ENCODE data around the gene MAGEB16.

The MAGEB16 gene

DNA sequence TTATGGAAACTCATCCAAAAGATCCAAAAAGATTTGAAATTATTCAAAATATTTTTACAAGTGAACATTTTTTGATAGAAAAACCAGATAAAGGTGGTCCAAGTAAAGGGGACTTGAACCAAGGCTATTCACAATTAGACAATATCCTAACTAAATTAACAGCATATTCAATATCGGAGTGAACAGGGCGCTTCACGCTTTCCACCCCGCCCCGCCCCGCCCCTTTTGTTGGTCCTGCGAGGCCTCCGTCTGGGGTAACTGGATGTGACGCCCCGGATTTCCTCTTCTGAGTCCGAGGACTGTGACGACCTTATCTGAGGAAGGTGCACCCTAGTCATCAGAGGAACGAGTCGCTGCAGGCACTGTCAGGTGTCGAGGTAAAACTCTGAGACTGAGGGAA is at the start of gene MAGEB16:
Gene MAGEB16 (plus strand): TSS at position 301 of the 400 bp plus-strand sequence. CDS start 3,855 bp downstream, outside the sequence.
- no peak for DNase-seq

DNA sequence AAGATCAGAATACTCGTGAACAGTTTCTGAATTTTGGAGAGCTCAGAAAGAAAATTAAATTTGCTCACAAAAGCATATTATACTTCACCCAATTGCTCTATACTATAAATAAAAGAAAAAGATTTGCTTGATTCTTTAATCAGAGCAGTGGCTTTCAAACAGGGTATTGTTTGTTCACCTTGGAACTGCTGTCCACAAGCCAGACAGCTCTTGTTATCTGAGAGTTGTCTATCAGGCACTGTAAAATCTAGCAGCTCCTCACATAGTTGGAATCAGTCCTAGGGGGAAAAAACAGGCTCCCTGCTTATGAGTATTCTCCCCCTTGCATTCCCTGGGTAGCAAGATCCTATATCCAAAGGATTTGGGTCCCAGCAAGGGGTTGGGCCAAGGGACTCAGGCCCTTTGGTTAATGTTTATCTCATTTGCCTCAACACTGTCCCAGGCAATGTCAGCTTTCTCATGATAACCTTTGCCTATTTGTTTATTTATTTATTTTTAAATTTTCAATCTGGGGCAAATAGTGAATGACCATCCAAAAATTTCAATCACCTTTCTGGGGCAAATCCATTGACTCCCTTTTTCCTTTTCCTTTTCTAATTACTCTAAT is 24.1 kb upstream of the MAGEB16 start:
- DNase-seq = no peak

DNA sequence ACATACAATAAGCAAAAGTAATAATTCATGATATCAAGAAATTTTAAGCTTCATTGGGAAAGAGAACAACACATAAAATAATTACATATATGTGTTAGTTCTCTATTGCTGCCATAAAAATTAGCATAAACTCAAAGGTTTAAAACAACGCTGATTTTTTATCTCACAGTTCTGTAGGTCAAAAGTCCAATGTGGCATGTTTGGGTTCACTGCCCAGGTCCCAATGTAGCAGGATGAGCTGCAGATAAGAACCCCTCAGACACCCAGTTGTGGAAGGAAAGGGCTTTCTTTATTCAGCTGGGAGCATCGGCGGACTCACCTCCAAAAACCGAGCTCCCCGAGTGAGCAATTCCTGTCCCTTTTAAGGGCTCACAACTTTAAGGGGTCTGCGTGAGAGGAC is 13.1 kb upstream of the MAGEB16 start:
- DNase-seq = no peak

DNA sequence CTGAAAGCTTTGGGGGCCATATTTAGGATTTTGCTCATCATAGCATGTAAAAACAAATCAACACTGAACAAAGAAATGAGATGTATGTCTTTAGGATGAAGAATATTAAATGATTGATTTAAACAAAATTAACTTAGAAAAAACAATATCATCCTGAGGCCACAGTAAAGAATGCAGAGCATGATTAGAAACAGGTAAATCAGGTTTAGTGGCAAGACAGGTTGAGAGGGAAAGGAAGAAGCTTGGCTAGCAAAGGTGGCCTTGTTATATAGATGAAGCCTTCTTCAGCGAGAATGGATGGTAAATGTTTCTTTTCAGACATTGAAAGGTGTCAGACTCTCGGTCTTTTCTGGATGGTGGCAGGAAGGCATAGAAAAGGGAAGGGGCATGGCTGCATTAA is 11.9 kb upstream of the MAGEB16 start:
- no peak for DNase-seq

DNA sequence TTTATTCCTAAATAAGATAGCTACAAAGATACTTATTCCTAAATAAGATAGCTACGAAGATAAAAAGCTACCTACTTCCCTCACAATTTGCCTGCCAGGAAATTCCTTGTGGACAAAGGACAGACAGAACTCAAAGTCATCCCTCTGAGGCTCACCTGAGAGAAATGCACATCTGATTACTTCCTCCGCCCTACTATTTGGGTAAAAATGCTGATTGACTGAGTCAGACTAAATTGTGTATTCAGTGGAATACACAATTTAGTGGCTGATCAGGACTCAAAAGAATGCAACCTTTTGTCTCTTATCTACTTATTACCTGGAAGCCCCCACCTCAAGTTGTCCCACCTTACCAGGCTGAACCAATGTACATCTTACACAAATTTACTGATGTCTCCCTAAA is 10.3 kb upstream of the MAGEB16 start:
- DNase-seq = no peak

DNA sequence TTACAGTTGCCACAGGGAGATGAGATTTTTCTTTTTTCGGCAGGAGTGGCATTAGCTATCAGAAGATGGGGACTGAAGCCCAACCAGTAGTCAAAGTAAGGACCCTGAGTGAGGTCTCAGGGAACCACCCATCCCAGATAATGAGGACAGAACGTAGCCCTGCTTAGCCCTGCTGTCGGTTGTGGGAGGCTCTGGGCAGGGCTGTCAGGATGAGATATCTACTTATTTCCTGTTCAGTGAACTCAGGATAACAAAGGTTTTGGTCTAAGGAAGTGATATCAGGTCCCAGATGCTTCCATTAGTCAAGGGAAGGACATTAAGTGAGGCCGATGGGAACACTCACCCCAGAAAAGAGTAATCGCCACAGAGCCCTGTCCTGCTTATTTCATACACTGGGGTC is 2.3 kb downstream of the MAGEB16 start:
- DNase-seq = no peak

DNA sequence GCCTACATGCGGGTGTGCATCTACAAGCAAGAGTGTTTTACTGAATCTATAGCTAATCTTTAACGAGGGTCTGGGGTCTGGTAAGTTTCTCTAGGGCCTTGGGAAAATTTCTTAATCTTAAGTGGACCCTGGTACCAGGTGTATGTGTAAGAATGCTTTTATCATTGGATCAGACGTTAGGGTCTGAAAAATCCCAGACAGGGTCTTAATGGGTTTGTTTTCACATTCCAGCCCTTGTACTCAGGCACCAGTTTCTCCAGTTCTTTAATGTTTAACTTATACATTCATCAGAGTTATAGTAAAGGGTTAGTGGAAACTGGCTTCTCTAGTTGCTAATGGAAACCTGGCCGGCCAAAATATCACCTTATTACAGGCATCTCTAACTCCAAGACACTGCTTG is 11.6 kb downstream of the MAGEB16 start:
- DNase-seq = no peak

DNA sequence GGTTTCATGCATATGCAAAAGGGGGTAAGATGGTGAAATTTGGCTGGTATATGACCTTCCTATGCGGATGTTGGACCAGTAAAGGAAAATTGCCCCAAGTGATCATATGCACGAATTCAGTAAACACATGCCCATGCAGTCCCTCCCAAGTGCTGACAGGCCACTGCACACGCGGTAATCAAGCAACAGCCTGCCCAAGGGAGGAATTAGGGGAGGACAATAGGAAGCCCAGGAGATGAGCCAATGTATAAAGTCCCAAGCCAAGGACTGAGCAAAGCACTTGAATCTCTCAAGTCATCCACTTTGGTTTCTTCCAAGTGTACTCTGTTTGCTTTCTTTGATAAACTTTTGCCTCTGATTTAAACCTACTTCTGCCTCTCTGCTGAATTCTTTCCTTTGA is 21.1 kb downstream of the MAGEB16 start:
- DNase-seq = no peak

DNA sequence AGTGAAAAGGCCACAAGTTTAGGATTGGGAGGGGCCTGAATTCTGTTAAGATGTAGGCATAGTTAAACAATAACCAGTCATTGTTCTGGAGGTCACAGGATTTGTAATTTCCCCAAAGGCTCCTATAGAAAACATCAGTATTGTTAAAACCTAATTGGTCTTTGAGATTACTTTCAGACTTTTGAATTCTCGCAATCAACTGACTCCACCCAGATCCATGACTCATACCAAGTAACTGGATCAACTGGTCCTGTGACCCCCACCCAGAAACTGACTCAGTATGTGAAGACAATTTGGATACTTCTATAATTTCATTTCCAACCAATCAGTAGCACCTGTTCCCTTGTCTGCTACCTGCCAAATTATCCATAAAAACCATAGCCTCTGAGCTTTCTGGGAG is 28.4 kb downstream of the MAGEB16 start:
- no peak for DNase-seq

DNA sequence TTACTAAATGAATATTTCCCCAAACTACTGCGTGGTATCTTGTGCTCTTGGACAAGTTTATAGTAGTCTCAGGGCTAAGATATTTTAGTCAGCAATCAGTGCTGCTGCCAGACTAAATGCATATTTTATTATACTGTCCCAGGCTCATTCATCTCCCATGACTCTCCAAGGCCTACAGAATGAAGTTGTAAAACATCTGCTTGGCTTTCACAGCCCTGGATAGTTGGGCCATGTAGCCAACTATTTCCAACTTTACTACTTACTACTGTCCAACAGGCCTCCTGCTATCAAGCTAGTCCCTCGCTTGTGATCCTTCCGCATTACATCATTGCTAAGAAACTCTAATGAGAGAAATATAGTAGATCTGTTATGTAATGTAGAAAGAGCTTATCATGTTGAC is 31.4 kb downstream of the MAGEB16 start:
- no peak for DNase-seq

DNA sequence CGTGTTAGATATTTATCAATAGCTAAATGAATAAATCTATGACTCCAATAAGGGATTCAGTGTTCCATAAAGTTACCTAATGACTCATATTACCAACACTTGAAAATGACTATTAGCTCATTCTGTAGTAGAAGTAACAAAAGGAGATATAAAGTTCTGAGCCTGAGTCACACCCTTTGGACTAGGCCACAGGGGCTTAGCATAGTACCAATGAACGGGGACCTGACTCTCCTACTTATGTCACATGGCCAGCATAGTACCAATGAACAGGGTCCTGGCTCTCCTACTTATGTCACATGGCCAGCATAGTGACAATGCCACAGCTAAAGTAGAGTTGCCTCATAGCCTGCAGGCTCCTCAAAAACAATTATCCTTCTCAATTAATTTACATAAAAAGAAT is 43.7 kb downstream of the MAGEB16 start:
- no peak for DNase-seq

DNA sequence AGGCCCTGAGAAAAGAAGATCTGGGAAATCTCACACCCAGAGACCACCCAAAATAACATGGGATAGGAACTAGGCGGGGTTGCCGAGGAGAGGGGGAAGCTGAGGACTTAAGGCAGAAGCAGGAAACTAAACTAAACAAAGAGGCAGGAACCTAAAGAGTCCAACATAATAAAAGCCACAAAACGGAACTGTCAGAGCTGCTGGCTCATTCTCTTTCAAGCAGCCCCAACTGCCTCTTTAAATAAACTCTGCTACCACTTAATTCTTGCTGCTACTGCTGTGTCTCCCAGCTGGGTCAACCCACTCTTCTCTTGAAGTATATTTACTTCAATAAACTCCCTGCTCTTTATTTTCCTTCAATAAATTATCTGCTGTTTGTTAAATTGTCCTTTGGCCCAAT is 44.5 kb downstream of the MAGEB16 start:
- no peak for DNase-seq

DNA sequence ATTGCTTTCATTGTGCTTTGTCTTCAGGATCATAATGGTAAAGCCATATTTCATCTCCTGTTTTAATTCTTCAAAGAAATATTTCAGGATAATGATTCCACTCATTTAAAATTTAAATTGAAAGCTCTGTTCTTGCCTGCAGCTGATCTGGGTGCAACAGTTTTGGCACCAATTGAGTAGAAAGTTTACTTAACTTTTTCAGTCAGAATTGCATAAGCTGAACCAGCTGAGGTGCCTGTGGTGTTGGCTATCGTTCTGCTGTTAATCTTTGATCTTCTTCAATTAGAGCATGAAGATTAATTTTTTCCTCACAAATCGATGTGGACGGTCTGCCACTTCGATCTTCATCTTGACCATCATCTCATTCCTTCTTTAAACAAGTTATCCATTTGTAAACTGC is 49.6 kb downstream of the MAGEB16 start:
- DNase-seq = no peak
